Pancreas (tissue), 10 donors: Measurements from ENCODE around the gene MPP4. TPM values are rescaled to one million over a fixed set of nuclear protein-coding genes. Genes with fewer than 3 reads are reported as not detected.

Experiments
- ATAC-seq, 4 donors: fragments of 200-7000 bp; cut with Tn5 transposase; one replicate each; pipeline versions ENCODE4 v1.8.0 to v1.9.1; 2020; ENCODE audit warnings: mild to moderate bottlenecking in 4 of 4, moderate library complexity in 4 of 4
- DNase-seq, 6 donors: peaks; one replicate each; pipeline ENCODE4 v3.0.0-alpha.2; 2020
- FAIRE-seq: peaks from 2 replicates; lab custom pipeline; 2012; peaks lifted over from hg19 to GRCh38; lab: Jason Lieb, UNC
- H3K27ac ChIP-seq, 4 donors: fragments of 200-600 bp; sonication (generic); 1 replicate in 3 of 4; 2 replicates in 1 of 4; pipeline versions ENCODE4 v1.5.0 to v1.8.0; 2020
- H3K27me3 ChIP-seq, 4 donors: fragments of 200-600 bp; one replicate each; pipeline ENCODE4 v1.8.0; 2021
- H3K36me3 ChIP-seq, 3 donors: fragments of 200-600 bp; sonication (generic) in 1 of 3; one replicate each; pipeline versions ENCODE4 v1.5.0 to v1.8.0; 2020 to 2021
- H3K4me1 ChIP-seq, 3 donors: fragments of 200-600 bp; one replicate each; pipeline ENCODE4 v1.8.0; 2021
- H3K4me3 ChIP-seq, 4 donors: fragments of 200-600 bp; sonication (generic) in 2 of 4; one replicate each; pipeline versions ENCODE4 v1.5.0 to v1.8.0; 2020 to 2021
- H3K9me3 ChIP-seq, 4 donors: fragments of 200-600 bp; one replicate each; pipeline ENCODE4 v1.8.0; 2021
- WGBS, 2 donors: extraction: QIAGEN DNeasy Blood & Tissue Kit; methylation state at CpG; one replicate each; pipeline ENCODE4 v1.1.7; 2013; 5-methylcytosine and 5-hydroxymethylcytosine counted together
- intact Hi-C, 3 donors: fragments of 100-400 bp; cut with DNase I; formaldehyde crosslinking; loops; one replicate each; pipeline versions ENCODE4 v1.11.1 to v1.14.2; 2022
- polyA plus RNA-seq, 2 donors: library from polyadenylated mRNA; stranded (reverse); fragments of 200-250 nt; gene quantifications; one replicate each; pipeline ENCODE4 v1.2.3, GENCODE V29; 2013
- total RNA-seq, 6 donors: library from RNA; stranded (reverse); fragmentation: NEBNext Ultra II Directional in 4 of 6; extraction: Animal tissue kit (Norgen Biotek cat#: 25700) in 4 of 6; gene quantifications; one replicate each; pipeline versions ENCODE4 v1.2.1 to v1.2.4, GENCODE V29; 2021 to 2023
- TF ChIP-seq, protein P1 (sequence below), 4 donors: fragments of 200-600 bp; sonication (generic) in 3 of 4; IDR thresholded peaks; one replicate each; pipeline versions ENCODE4 v1.5.0 to v1.8.0; 2021; ENCODE audit warnings: antibody characterized with exemption in 4 of 4
- donor health status: healthy with polysubstance abuse.
- donor health status: DM: no; HTN: no; CAD: no; lungs with moderate emphysema.
- donor health status: DM: no; HTN: no; CAD: no.
- donor health status: control.
- donor health status: control.
- donor health status: Bipolar disorder and iron deficiency.
- donor health status: DM: yes; HTN: yes; CAD: no.
- donor health status: DM: no; HTN: no; CAD: no.
- donor health status: DM: no; HTN: no; CAD: no.
- donor health status: DM: yes; HTN: yes; CAD: no.

The MPP4 gene
- total and polyA plus RNA-seq, 8 donors, result 0.06 to 0.19 (median 0.09) TPM; not detected in 5

DNA sequence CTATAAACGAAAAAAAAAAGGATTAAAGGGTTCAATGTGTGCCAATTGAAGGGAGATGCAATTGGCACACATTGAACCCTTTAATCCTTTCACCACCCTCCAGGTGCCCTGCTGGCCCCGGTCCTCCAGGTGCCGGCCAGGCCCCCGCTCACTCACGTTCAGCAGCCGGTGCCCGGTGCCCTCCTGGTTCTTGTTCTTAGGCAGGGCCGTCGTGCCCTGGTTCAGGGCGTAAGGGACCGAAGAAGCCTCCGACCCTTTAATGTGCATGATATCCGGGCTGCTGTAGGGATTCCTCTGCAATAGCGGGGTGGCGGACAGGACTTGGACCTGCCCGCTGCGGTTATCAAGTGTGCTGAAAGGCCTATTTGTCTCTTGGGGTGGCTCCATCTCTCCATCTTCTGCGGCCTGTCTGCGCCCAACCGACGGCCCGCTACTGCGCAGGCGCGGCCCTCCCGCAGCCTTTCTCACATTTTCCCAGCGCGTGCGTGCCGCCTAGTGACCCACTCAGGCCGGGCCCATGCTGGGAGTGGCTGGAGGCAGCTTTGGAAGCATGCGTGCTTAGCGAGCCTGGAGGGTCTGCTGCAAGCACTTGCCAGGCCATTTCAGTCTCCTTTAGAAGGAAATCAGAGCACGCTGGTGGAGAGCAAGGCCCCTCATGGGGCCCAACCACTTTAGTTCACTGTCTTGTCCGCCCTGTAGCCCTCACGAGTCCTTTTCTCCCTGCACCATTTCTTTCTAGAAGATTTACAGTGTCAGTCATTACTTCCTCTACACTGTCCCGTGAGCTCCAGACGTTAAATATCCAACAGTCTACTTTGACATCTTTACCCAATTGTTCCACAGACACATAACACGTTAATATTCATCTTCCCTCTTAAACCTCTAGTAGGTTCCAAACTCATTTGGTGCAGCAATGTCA is 79.4 kb downstream of the MPP4 start:
- DNase-seq (peak; percentile 41 to 80 (median 64)), FAIRE-seq (no peak), ATAC-seq (peak; percentile 80 to 94 (median 92))
- TF ChIP-seq, protein P1, sequence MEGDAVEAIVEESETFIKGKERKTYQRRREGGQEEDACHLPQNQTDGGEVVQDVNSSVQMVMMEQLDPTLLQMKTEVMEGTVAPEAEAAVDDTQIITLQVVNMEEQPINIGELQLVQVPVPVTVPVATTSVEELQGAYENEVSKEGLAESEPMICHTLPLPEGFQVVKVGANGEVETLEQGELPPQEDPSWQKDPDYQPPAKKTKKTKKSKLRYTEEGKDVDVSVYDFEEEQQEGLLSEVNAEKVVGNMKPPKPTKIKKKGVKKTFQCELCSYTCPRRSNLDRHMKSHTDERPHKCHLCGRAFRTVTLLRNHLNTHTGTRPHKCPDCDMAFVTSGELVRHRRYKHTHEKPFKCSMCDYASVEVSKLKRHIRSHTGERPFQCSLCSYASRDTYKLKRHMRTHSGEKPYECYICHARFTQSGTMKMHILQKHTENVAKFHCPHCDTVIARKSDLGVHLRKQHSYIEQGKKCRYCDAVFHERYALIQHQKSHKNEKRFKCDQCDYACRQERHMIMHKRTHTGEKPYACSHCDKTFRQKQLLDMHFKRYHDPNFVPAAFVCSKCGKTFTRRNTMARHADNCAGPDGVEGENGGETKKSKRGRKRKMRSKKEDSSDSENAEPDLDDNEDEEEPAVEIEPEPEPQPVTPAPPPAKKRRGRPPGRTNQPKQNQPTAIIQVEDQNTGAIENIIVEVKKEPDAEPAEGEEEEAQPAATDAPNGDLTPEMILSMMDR (IDR thresholded peaks at IDR 0.05), result no peak
- intact Hi-C loops, result no loop called here
- Histone ChIP-seq H3K9me3 (no peaks in the 10 kb centered on the region), H3K4me3 (no peak overlapping the region), H3K4me1 (no peaks in the 10 kb centered on the region), H3K36me3 (no peaks in the 10 kb centered on the region), H3K27ac (no peak overlapping the region), H3K27me3 (no peaks in the 10 kb centered on the region)
- 31 to 37% methylated on average over 39 of the region's 39 CpGs for WGBS, 2 donors

DNA sequence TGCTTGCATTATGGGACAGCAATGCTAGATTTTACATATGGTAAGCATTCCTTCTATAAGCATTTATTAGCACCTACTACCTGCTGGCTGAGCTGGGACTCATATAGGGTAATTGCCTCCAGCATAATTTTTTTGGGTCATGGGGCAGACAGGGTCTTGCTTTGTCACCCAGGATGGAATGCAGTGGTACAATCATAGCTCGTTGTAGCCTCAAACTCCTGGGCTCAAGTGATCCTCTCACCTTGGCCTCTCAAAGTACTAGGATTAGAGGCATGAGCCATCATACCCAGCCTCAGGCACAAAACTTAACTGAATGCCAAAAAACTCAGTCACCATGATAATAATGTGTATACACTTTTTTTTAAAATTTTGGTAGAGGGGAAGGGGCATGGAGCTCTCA is 90.4 kb downstream of the MPP4 start:
- FAIRE-seq (no peak), DNase-seq (no peak), ATAC-seq (no peak)
- H3K4me3 ChIP-seq, result no peak overlapping the region
- H3K9me3 ChIP-seq, result no peaks in the 10 kb centered on the region
- no peaks in the 10 kb centered on the region for H3K4me1 ChIP-seq
- 44 to 64% methylated on average over 1 of the region's 1 CpG for WGBS, 2 donors
- no peaks in the 10 kb centered on the region for H3K27me3 ChIP-seq
- intact Hi-C loops, result no loop called here
- no peaks in the 10 kb centered on the region for H3K36me3 ChIP-seq
- TF ChIP-seq, protein P1 (IDR thresholded peaks at IDR 0.05), result no peak
- no peak overlapping the region for H3K27ac ChIP-seq

DNA sequence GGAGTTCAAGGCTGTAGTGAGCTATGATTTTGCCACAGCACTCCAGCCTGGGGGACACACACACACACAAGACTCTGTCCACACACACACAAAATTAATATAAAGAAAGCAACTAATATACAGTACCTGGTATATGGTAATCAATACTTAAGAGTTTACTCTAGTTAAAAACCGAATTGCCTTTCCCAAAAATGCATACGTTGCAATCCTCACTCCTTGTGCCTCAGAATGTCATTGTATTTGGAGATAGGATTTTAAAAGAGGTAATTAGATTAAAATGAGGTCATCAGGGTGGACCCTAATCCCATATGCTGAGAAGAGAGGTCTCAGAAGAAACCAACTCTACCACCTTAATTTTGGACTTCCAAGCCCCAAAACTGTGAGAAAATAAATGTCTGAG is 90.9 kb downstream of the MPP4 start:
- 50 to 57% methylated on average over 2 of the region's 2 CpGs for WGBS, 2 donors
- Histone ChIP-seq H3K4me3 (no peak overlapping the region), H3K27me3 (no peaks in the 10 kb centered on the region), H3K36me3 (no peaks in the 10 kb centered on the region), H3K27ac (no peak overlapping the region), H3K9me3 (no peaks in the 10 kb centered on the region), H3K4me1 (no peaks in the 10 kb centered on the region)
- FAIRE-seq (no peak), ATAC-seq (no peak), DNase-seq (no peak)
- intact Hi-C loops, result no loop called here
- TF ChIP-seq, protein P1 (IDR thresholded peaks at IDR 0.05), result no peak

DNA sequence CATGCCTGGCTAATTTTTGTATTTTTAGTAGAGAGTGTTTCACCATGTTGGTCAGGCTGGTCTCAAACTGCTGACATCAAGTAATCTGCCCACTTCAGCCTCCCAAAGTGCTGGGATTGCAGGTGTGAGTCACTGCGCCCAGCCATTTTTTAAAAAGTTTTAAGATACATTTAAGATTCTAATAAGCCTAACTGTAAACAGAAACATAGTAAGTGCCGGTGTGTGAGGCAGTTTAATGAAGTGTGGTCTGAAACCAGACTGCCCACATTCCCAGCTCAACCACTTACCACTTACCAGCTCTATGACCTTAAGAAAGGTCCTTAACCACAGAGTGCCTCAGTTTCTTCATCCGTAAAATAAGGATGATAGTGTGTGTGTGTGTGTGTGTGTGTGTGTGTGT is 97.5 kb downstream of the MPP4 start:
- no peak overlapping the region for H3K4me3 ChIP-seq
- DNase-seq (no peak), FAIRE-seq (no peak), ATAC-seq (no peak)
- H3K4me1 ChIP-seq, result no peaks in the 10 kb centered on the region
- TF ChIP-seq, protein P1 (IDR thresholded peaks at IDR 0.05), result no peak
- no peaks in the 10 kb centered on the region for H3K9me3 ChIP-seq
- H3K27ac ChIP-seq, result no peak overlapping the region
- no peaks in the 10 kb centered on the region for H3K27me3 ChIP-seq
- intact Hi-C loops, result no loop called here
- H3K36me3 ChIP-seq, result no peaks in the 10 kb centered on the region
- WGBS, 2 donors, result 75 to 84% methylated on average over 3 of the region's 3 CpGs

DNA sequence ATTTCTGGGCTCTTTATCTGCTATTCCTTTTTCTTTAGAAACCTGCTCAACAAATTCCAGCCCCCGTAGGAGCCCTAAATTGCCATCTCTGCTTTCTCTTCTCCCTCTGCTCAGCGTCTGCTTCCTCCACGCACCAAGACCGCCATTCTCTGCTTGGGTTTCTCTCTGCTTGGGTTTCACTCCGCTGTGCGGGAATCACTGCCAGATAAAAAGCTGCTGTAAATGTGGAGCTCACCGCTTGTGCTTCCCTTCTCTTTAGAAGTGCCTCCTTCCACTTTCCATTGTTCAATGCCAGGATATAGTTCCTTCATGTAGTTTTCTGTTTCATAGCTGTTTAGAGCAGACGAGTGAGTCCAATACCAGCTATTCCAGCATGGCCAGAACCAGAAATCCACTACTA is 101.0 kb downstream of the MPP4 start:
- TF ChIP-seq, protein P1 (IDR thresholded peaks at IDR 0.05), result no peak
- H3K36me3 ChIP-seq, result no peaks in the 10 kb centered on the region
- ATAC-seq (no peak), DNase-seq (no peak), FAIRE-seq (no peak)
- H3K9me3 ChIP-seq, result no peaks in the 10 kb centered on the region
- no peaks in the 10 kb centered on the region for H3K27me3 ChIP-seq
- WGBS, 2 donors, result 53 to 57% methylated on average over 8 of the region's 8 CpGs
- no peak overlapping the region for H3K27ac ChIP-seq
- H3K4me1 ChIP-seq, result no peaks in the 10 kb centered on the region
- intact Hi-C loops, result no loop called here
- H3K4me3 ChIP-seq, result no peak overlapping the region
